MM.1S (cell line): ENCODE results near the gene USF2.

Source experiments
- CTCF ChIP-seq: fragments of 300-600 bp; sonication (generic); IDR thresholded peaks from 2 replicates; pipeline ENCODE4 v1.5.1; 2016; ENCODE audit warnings: antibody characterized with exemption, low read length, mixed read lengths
- EZH2 ChIP-seq: fragments of 300-600 bp; sonication (generic); optimal IDR thresholded peaks from 2 replicates; pipeline ENCODE3; 2017; ENCODE audit warnings: low read depth, mild to moderate bottlenecking, antibody characterized with exemption, low read length, mixed read lengths
- EZH2phosphoT487 ChIP-seq: fragments of 300-600 bp; sonication (generic); IDR thresholded peaks from 2 replicates; pipeline ENCODE4 v1.6.1; 2018; ENCODE audit warnings: antibody characterized with exemption, low read length

GRCh38 chr19:35290381-35291127 is 21.8 kb downstream of the USF2 start:
- TF ChIP-seq CTCF: no peak
- no peak for TF ChIP-seq EZH2
- TF ChIP-seq EZH2phosphoT487: no peak
